HG03575 (cell line): ENCODE data around the gene CDKN2B.

Experiments
- ATAC-seq: cut with Tn5 transposase; IDR thresholded peaks from one replicate; pipeline ENCODE4 v1.9.1; 2021; ENCODE audit not compliant: unreplicated experiment, insufficient number of reproducible peaks, low FRiP score; ENCODE audit errors: extremely low read depth

Gene CDKN2B

GRCh38 chr9:22037954-22038690 is 29.0 kb upstream of the CDKN2B start:
- no peak for ATAC-seq

- ATAC-seq, result no peak
Measured at GRCh38 chr9:22036866-22037626, 27.9 kb upstream of the CDKN2B start.

- ATAC-seq, result no peak
Measured at GRCh38 chr9:22035591-22036011, 26.5 kb upstream of the CDKN2B start.

GRCh38 chr9:22033012-22033630 is 24.0 kb upstream of the CDKN2B start:
- no peak for ATAC-seq

GRCh38 chr9:22031655-22032411 is 22.7 kb upstream of the CDKN2B start:
- no peak for ATAC-seq

- peak; percentile 58 for ATAC-seq
Measured at GRCh38 chr9:22030101-22030598, 21.0 kb upstream of the CDKN2B start.

- no peak for ATAC-seq
Measured at GRCh38 chr9:22029231-22029630, 20.1 kb upstream of the CDKN2B start.

GRCh38 chr9:22028394-22028793 is 19.3 kb upstream of the CDKN2B start:
- no peak for ATAC-seq

GRCh38 chr9:22026696-22027095 is 17.6 kb upstream of the CDKN2B start:
- ATAC-seq, result no peak

GRCh38 chr9:22022396-22022795 is 13.3 kb upstream of the CDKN2B start:
- no peak for ATAC-seq

- ATAC-seq, result no peak
Measured at GRCh38 chr9:22010866-22011625, 1.9 kb upstream of the CDKN2B start.

GRCh38 chr9:22009506-22009867 is 382 bp upstream of the CDKN2B start:
- peak; percentile 26 for ATAC-seq

- no peak for ATAC-seq
Measured at GRCh38 chr9:22008384-22008716, 755 bp downstream of the CDKN2B start.

- ATAC-seq, result no peak
Measured at GRCh38 chr9:22005702-22006606, 3.2 kb downstream of the CDKN2B start.

GRCh38 chr9:22005021-22005701 is 3.9 kb downstream of the CDKN2B start:
- ATAC-seq, result no peak

GRCh38 chr9:22002038-22002437 is 7.1 kb downstream of the CDKN2B start:
- no peak for ATAC-seq

- ATAC-seq, result no peak
Measured at GRCh38 chr9:21998026-21998425, 11.1 kb downstream of the CDKN2B start.
